A549 (cell line): ENCODE measurements around the gene KIF12. TPM values are rescaled to one million over a fixed set of nuclear protein-coding genes. Genes with fewer than 3 reads are reported as not detected.

Experiments
- ATAC-seq, 2 experiments: fragments of 200-7000 bp in 1 of 2; fragments of >200 bp in 1 of 2; cut with Nextera tagmentation in 1 of 2; cut with Tn5 transposase in 1 of 2; 3 replicates each; pipeline versions ENCODE4 v1.8.0 to v1.9.1; 2018 to 2020; ENCODE audit warnings: mild to moderate bottlenecking in 1 of 2, moderate library complexity in 1 of 2
- CTCF ChIA-PET: fragments of 300-600 bp; sonication (Branson Sonifier 250); formaldehyde crosslinking; extraction: SDS; loops from one replicate; lab custom pipeline; 2021; ENCODE audit warnings: antibody characterized with exemption, inconsistent platforms; lab: Yijun Ruan, JAX
- POLR2A ChIA-PET: fragments of 350-600 bp; formaldehyde crosslinking; extraction: SDS; loops from one replicate; lab custom pipeline; 2021; ENCODE audit warnings: antibody characterized with exemption, inconsistent platforms; lab: Yijun Ruan, JAX
- DNase-seq, 2 experiments: peaks; one replicate each; pipeline versions ENCODE4 v3.0.0 to v3.0.0-alpha.2; 2011 to 2016; ENCODE audit warnings: low read depth in 1 of 2, low spot score in 1 of 2
- FAIRE-seq: peaks from 2 replicates; lab custom pipeline; 2011; peaks lifted over from hg19 to GRCh38; lab: Jason Lieb, UNC
- H3K27ac ChIP-seq, 2 experiments: fragments of >200 bp; sonication (Bioruptor Twin); formaldehyde crosslinking; 3 replicates each; pipeline ENCODE4 v1.5.1; 2016 to 2017
- H3K4me1 ChIP-seq: fragments of >200 bp; sonication (Bioruptor Twin); formaldehyde crosslinking; 3 replicates; pipeline ENCODE4 v1.6.1; 2016
- H3K4me2 ChIP-seq: fragments of >200 bp; sonication (Bioruptor Twin); formaldehyde crosslinking; 3 replicates; pipeline ENCODE4 v1.6.1; 2016
- H3K4me3 ChIP-seq: fragments of >200 bp; sonication (Bioruptor Twin); formaldehyde crosslinking; 3 replicates; pipeline ENCODE4 v1.5.1; 2016
- H3K9me3 ChIP-seq: fragments of >200 bp; sonication (Bioruptor Twin); formaldehyde crosslinking; 3 replicates; pipeline ENCODE4 v1.6.1; 2016
- ATOH8 ChIP-seq: fragments of 250-450 bp; sonication (Bioruptor Pico); IDR thresholded peaks from 2 replicates; pipeline ENCODE4 v1.5.0; 2020; ENCODE audit warnings: low read depth, mild to moderate bottlenecking, moderate library complexity
- BCL3 ChIP-seq: fragments of >200 bp; sonication (Bioruptor Twin); formaldehyde crosslinking; IDR thresholded peaks from 3 replicates; pipeline ENCODE4 v1.6.1; 2016
- CHD2 ChIP-seq: fragments of 150-350 bp; IDR thresholded peaks from 2 replicates; pipeline ENCODE4 v1.6.1; 2014; ENCODE audit warnings: low read length; ENCODE audit not compliant: partially characterized antibody
- CTCF ChIP-seq: fragments of >200 bp; sonication (Bioruptor Twin); formaldehyde crosslinking; IDR thresholded peaks from 3 replicates; pipeline ENCODE4 v1.5.1; 2016
- ELK1 ChIP-seq: fragments of 150-350 bp; IDR thresholded peaks from 2 replicates; pipeline ENCODE4 v1.6.1; 2014; ENCODE audit warnings: low read depth, mild to moderate bottlenecking, low read length
- ESRRA ChIP-seq: fragments of 150-350 bp; IDR thresholded peaks from 2 replicates; pipeline ENCODE4 v1.6.1; 2014; ENCODE audit warnings: mild to moderate bottlenecking, low read length, borderline replicate concordance
- HMGXB4 ChIP-seq: fragments of 250-450 bp; sonication (Bioruptor Pico); IDR thresholded peaks from 2 replicates; pipeline ENCODE4 v1.5.0; 2021; ENCODE audit warnings: mild to moderate bottlenecking, moderate library complexity, borderline replicate concordance
- KDM1A ChIP-seq: fragments of 200-600 bp; sonication (generic); IDR thresholded peaks from 2 replicates; pipeline ENCODE4 v1.6.1; 2016; ENCODE audit warnings: low read depth, mild to moderate bottlenecking
- MAFK ChIP-seq: fragments of 450-650 bp; IDR thresholded peaks from 2 replicates; pipeline ENCODE4 v1.6.1; 2014; ENCODE audit not compliant: partially characterized antibody
- MAX ChIP-seq: IDR thresholded peaks from 2 replicates; pipeline ENCODE4 v1.6.1; 2012
- MAZ ChIP-seq: fragments of 150-350 bp; IDR thresholded peaks from 2 replicates; pipeline ENCODE4 v1.6.1; 2014; ENCODE audit warnings: antibody characterized with exemption, low read depth, low read length, borderline replicate concordance
- NFE2L2 ChIP-seq: fragments of 150-350 bp; conservative IDR thresholded peaks from 2 replicates; pipeline ENCODE4 v1.6.1; 2014; ENCODE audit warnings: low read length
- NPAS2 ChIP-seq: fragments of 250-450 bp; sonication (Bioruptor Pico); IDR thresholded peaks from 2 replicates; pipeline ENCODE4 v1.8.0; 2022; ENCODE audit warnings: mild to moderate bottlenecking, moderate library complexity, borderline replicate concordance
- TFCP2L1 ChIP-seq: fragments of 250-450 bp; sonication (Bioruptor Pico); IDR thresholded peaks from 2 replicates; pipeline ENCODE4 v1.5.0; 2021; ENCODE audit warnings: mild to moderate bottlenecking
- USF2 ChIP-seq: fragments of 450-650 bp; IDR thresholded peaks from 2 replicates; pipeline ENCODE4 v1.6.1; 2014; ENCODE audit warnings: antibody characterized with exemption
- ZNF302 ChIP-seq: fragments of 250-450 bp; sonication (Bioruptor Pico); IDR thresholded peaks from 2 replicates; pipeline ENCODE4 v1.9.0; 2021; ENCODE audit warnings: inconsistent platforms, mild to moderate bottlenecking, moderate library complexity
- WGBS: methylation state at CpG from one replicate; pipeline ENCODE4 v1.1.6; 2017; ENCODE audit errors: missing lambda C conversion rate; 5-methylcytosine and 5-hydroxymethylcytosine counted together
- polyA plus RNA-seq, 4 experiments: library from polyadenylated mRNA; depleted of rRNA in 3 of 4; stranded (reverse); fragments of >200 nt; fragmentation: RNase III in 1 of 4; extraction: RNeasy Plus Mini Kit Qiagen cat#74134 plus additional on column Dnase treatment in 1 of 4; gene quantifications; 2 replicates in 3 of 4; 3 replicates in 1 of 4; pipeline ENCODE4 v1.2.3, GENCODE V29; 2011 to 2017

KIF12 gene
- polyA plus RNA-seq, 2 of the 4 experiments (the other 2 are of a cell fraction) = 6.0 to 6.3 TPM

GRCh38 chr9:114059047-114059803 is 39.9 kb downstream of the KIF12 start (continued):
- TF ChIP-seq BCL3 (no peak), ELK1 (no peak), KDM1A (no peak), CHD2 (no peak), ATOH8 (CRISPR knock-in tag) (no peak), CTCF (no peak), ESRRA (no peak)

GRCh38 chr9:114058688-114059046 is 40.4 kb downstream of the KIF12 start:
- DNase-seq (no peak), FAIRE-seq (no peak), ATAC-seq (no peak)
- ChIA-PET POLR2A (no interaction called here), CTCF (interaction anchor here (0.6 to 2.4 kb wide), 5 partner anchors 12 to 376 kb away, joined by 3 to 7 read pairs (median 4); no protein-coding TSS in a partner anchor)
- Histone ChIP-seq H3K4me1 (no peaks in the 10 kb centered on the region), H3K4me3 (no peak overlapping the region), H3K27ac (no peak overlapping the region), H3K4me2 (no peak overlapping the region), H3K9me3 (no peaks in the 10 kb centered on the region)
- TF ChIP-seq MAZ (no peak), ZNF302 (no peak), CTCF (no peak), USF2 (no peak), HMGXB4 (no peak), TFCP2L1 (CRISPR knock-in tag) (no peak), ESRRA (no peak), MAFK (no peak), MAX (no peak), NPAS2 (no peak), NFE2L2 (no peak)
- 96% methylated on average over 3 of the region's 4 CpGs for WGBS
